H1 (cell line): ENCODE data around the gene MAP7D2. TPM values are rescaled to one million over a fixed set of nuclear protein-coding genes. Genes with fewer than 3 reads are reported as not detected.

Source experiments
- CTCF ChIA-PET: fragments of 300-600 bp; sonication (Branson Sonifier 250); formaldehyde crosslinking; loops from one replicate; lab custom pipeline; 2021; ENCODE audit not compliant: partially characterized antibody; lab: Charles Lee
- POLR2A ChIA-PET: fragments of 300-600 bp; sonication (Branson Sonifier 250); formaldehyde crosslinking; loops from one replicate; lab custom pipeline; 2021; ENCODE audit warnings: inconsistent platforms; ENCODE audit not compliant: partially characterized antibody; lab: Charles Lee
- DNase-seq, 2 experiments: peaks; one replicate each; pipeline versions ENCODE4 v3.0.0 to v3.0.0-alpha.2; 2010 to 2022; ENCODE audit warnings: low spot score in 2 of 2, low read depth in 1 of 2, mixed read lengths in 1 of 2
- FAIRE-seq: peaks from 2 replicates; lab custom pipeline; 2011; peaks lifted over from hg19 to GRCh38; lab: Jason Lieb, UNC
- H2AFZ ChIP-seq: 2 replicates; pipeline ENCODE4 v1.8.1; 2012; ENCODE audit warnings: low read length, inconsistent platforms
- H2AK5ac ChIP-seq: 2 replicates; pipeline ENCODE4 v1.6.1; 2013; ENCODE audit warnings: low read depth, low read length
- H2BK120ac ChIP-seq: replicated peaks from 2 replicates; pipeline ENCODE3; 2013; ENCODE audit warnings: low read depth, low read length, inconsistent platforms
- H2BK12ac ChIP-seq: 2 replicates; pipeline ENCODE4 v1.6.1; 2013; ENCODE audit warnings: low read depth, low read length
- H2BK15ac ChIP-seq: 2 replicates; pipeline ENCODE4 v1.6.1; 2013; ENCODE audit warnings: low read length
- H2BK20ac ChIP-seq: 2 replicates; pipeline ENCODE4 v1.6.1; 2013; ENCODE audit warnings: low read length
- H2BK5ac ChIP-seq: 2 replicates; pipeline ENCODE4 v1.6.1; 2013; ENCODE audit warnings: low read depth, low read length
- H3K14ac ChIP-seq: 2 replicates; pipeline ENCODE4 v1.6.1; 2013; ENCODE audit warnings: inconsistent platforms; ENCODE audit not compliant: insufficient read length
- H3K18ac ChIP-seq: 2 replicates; pipeline ENCODE4 v1.6.1; 2013; ENCODE audit warnings: low read length; ENCODE audit errors: extremely low read depth
- H3K23ac ChIP-seq: 2 replicates; pipeline ENCODE4 v1.6.1; 2013; ENCODE audit warnings: inconsistent platforms; ENCODE audit not compliant: insufficient read length
- H3K23me2 ChIP-seq: 2 replicates; pipeline ENCODE4 v1.6.1; 2013; ENCODE audit warnings: low read depth, low read length
- H3K27ac ChIP-seq: 2 replicates; pipeline ENCODE4 v1.6.1; 2011; ENCODE audit warnings: low read depth, low read length, inconsistent platforms
- H3K27me3 ChIP-seq, 4 experiments: replicated peaks in 1 of 4; 1 replicate in 1 of 4; 2 replicates in 3 of 4; pipeline versions ENCODE4 v1.6.1 to v1.8.1; 2011 to 2013; ENCODE audit warnings: low read length in 3 of 4, mild to moderate bottlenecking in 3 of 4, inconsistent platforms in 2 of 4, mixed read lengths in 2 of 4, moderate library complexity in 1 of 4; ENCODE audit not compliant: control insufficient read depth in 3 of 4, insufficient read depth in 3 of 4; ENCODE audit errors: extremely low read depth in 1 of 4
- H3K36me3 ChIP-seq, 4 experiments: 2 replicates each; pipeline versions ENCODE4 v1.6.1 to v1.8.1; 2011 to 2013; ENCODE audit warnings: mild to moderate bottlenecking in 4 of 4, low read length in 3 of 4, moderate library complexity in 2 of 4, control low read depth in 1 of 4, inconsistent platforms in 1 of 4; ENCODE audit not compliant: insufficient read depth in 4 of 4, control insufficient read depth in 2 of 4
- H3K4ac ChIP-seq: replicated peaks from 2 replicates; pipeline ENCODE3; 2013; ENCODE audit warnings: low read length, low read depth, mixed read lengths, inconsistent platforms; ENCODE audit not compliant: insufficient read length
- H3K4me1 ChIP-seq, 4 experiments: replicated peaks in 1 of 4; 1 replicate in 1 of 4; 2 replicates in 3 of 4; pipeline versions ENCODE4 v1.6.1 to v1.8.1; 2011 to 2013; ENCODE audit warnings: low read length in 3 of 4, inconsistent platforms in 2 of 4, mixed read lengths in 1 of 4; ENCODE audit not compliant: insufficient read depth in 4 of 4, control insufficient read depth in 3 of 4
- H3K4me2 ChIP-seq, 2 experiments: 2 replicates each; pipeline versions ENCODE4 v1.6.1 to v1.8.1; 2011 to 2013; ENCODE audit warnings: low read depth in 2 of 2, low read length in 2 of 2, control low read depth in 1 of 2, inconsistent platforms in 1 of 2, mild to moderate bottlenecking in 1 of 2; ENCODE audit not compliant: insufficient read depth in 1 of 2
- H3K4me3 ChIP-seq, 4 experiments: fragments of 200-600, 300-600 bp in 1 of 4; sonication (generic), shearing (Covaris generic), sonication (Bioruptor Twin) in 1 of 4; 2 replicates each; pipeline versions ENCODE4 v1.5.1 to v1.8.1; 2011 to 2016; ENCODE audit warnings: low read length in 4 of 4, low read depth in 3 of 4, control low read depth in 2 of 4, inconsistent platforms in 2 of 4, mild to moderate bottlenecking in 2 of 4, mixed read lengths in 1 of 4, moderate library complexity in 1 of 4; ENCODE audit not compliant: insufficient read depth in 2 of 4; ENCODE audit errors: extremely low read depth in 1 of 4
- H3K56ac ChIP-seq: replicated peaks from 2 replicates; pipeline ENCODE3; 2013; ENCODE audit warnings: low read depth, mild to moderate bottlenecking, mixed read lengths, low read length, inconsistent platforms; ENCODE audit not compliant: insufficient read length
- H3K79me1 ChIP-seq: 2 replicates; pipeline ENCODE4 v1.6.1; 2013; ENCODE audit warnings: low read depth, low read length, control low read depth
- H3K79me2 ChIP-seq, 2 experiments: 2 replicates each; pipeline versions ENCODE4 v1.6.1 to v1.8.1; 2012 to 2013; ENCODE audit warnings: low read length in 2 of 2, mild to moderate bottlenecking in 2 of 2, inconsistent platforms in 1 of 2; ENCODE audit not compliant: insufficient read depth in 2 of 2, control insufficient read depth in 1 of 2
- H3K9ac ChIP-seq, 4 experiments: replicated peaks in 1 of 4; 1 replicate in 1 of 4; 2 replicates in 3 of 4; pipeline versions ENCODE4 v1.6.1 to v1.8.1; 2011 to 2013; ENCODE audit warnings: low read depth in 3 of 4, low read length in 3 of 4, control low read depth in 2 of 4, mild to moderate bottlenecking in 2 of 4, moderate library complexity in 2 of 4, inconsistent platforms in 1 of 4; ENCODE audit errors: extremely low read depth in 1 of 4
- H3K9me3 ChIP-seq, 2 experiments: 2 replicates each; pipeline versions ENCODE4 v1.6.1 to v1.8.1; 2012 to 2013; ENCODE audit warnings: mild to moderate bottlenecking in 2 of 2, moderate library complexity in 2 of 2, control low read depth in 1 of 2, inconsistent platforms in 1 of 2, low read depth in 1 of 2, low read length in 1 of 2, mixed read lengths in 1 of 2; ENCODE audit not compliant: insufficient read depth in 2 of 2
- H4K20me1 ChIP-seq, 2 experiments: replicated peaks in 1 of 2; 2 replicates each; pipeline versions ENCODE3 to v1.8.1; 2011 to 2013; ENCODE audit warnings: inconsistent platforms in 2 of 2, low read length in 2 of 2, mild to moderate bottlenecking in 1 of 2; ENCODE audit not compliant: insufficient read depth in 2 of 2, control insufficient read depth in 1 of 2
- H4K5ac ChIP-seq: 2 replicates; pipeline ENCODE4 v1.6.1; 2013; ENCODE audit warnings: low read length, low read depth, mixed read lengths, inconsistent platforms; ENCODE audit not compliant: insufficient read length
- H4K8ac ChIP-seq: 2 replicates; pipeline ENCODE4 v1.8.0; 2013; ENCODE audit warnings: mild to moderate bottlenecking, moderate library complexity, low read length, inconsistent platforms; ENCODE audit not compliant: insufficient read depth; ENCODE audit errors: extremely low read depth
- H4K91ac ChIP-seq: replicated peaks from 2 replicates; pipeline ENCODE3; 2013; ENCODE audit warnings: low read length, mixed read lengths, inconsistent platforms; ENCODE audit not compliant: insufficient read length
- CBX8 ChIP-seq: fragments of 300-800, 300-1000 bp; sonication (generic); IDR thresholded peaks from 2 replicates; pipeline ENCODE4 v1.7.1; 2016; ENCODE audit warnings: low read depth, low read length, borderline replicate concordance
- CREB1 ChIP-seq: IDR thresholded peaks from 2 replicates; pipeline ENCODE4 v1.6.1; 2012; ENCODE audit warnings: inconsistent platforms
- JUN ChIP-seq: IDR thresholded peaks from 2 replicates; pipeline ENCODE4 v1.6.1; 2011; ENCODE audit warnings: low read depth, mild to moderate bottlenecking, improper control_type of control experiment, low read length
- KDM5A ChIP-seq: fragments of 200-600 bp; IDR thresholded peaks from 2 replicates; pipeline ENCODE4 v1.7.1; 2012; ENCODE audit warnings: mild to moderate bottlenecking, low read length, inconsistent platforms, mixed read lengths
- RBBP5 ChIP-seq: IDR thresholded peaks from 2 replicates; pipeline ENCODE4 v1.7.1; 2012; ENCODE audit warnings: low read depth, mild to moderate bottlenecking, inconsistent platforms, low read length, moderate library complexity, borderline replicate concordance
- SIRT6 ChIP-seq: IDR thresholded peaks from one replicate; pipeline ENCODE4 v1.7.1; 2012; ENCODE audit warnings: low read length, inconsistent platforms
- SIX5 ChIP-seq: IDR thresholded peaks from 2 replicates; pipeline ENCODE4 v1.6.1; 2011; ENCODE audit warnings: mild to moderate bottlenecking, low read depth, low read length
- SP1 ChIP-seq: IDR thresholded peaks from 2 replicates; pipeline ENCODE4 v1.6.1; 2011; ENCODE audit warnings: low read depth, low read length
- YY1 ChIP-seq: IDR thresholded peaks from 2 replicates; pipeline ENCODE4 v1.6.1; 2011; ENCODE audit warnings: low read depth, mild to moderate bottlenecking, low read length
- WGBS, 2 experiments: shearing (Covaris generic) in 1 of 2; methylation state at CpG; one replicate each; pipeline versions ENCODE4 v1.1.6 to v1.1.7; 2013 to 2015; ENCODE audit warnings: low lambda C conversion rate in 2 of 2, mixed read lengths in 2 of 2, inconsistent platforms in 1 of 2, low coverage in 1 of 2, missing lambda C conversion rate in 1 of 2; ENCODE audit not compliant: insufficient replicate concordance in 2 of 2, insufficient coverage in 1 of 2, insufficient read length in 1 of 2; ENCODE audit errors: extremely low coverage in 1 of 2, missing lambda C conversion rate in 1 of 2; 5-methylcytosine and 5-hydroxymethylcytosine counted together
- polyA plus RNA-seq, 7 experiments: library from polyadenylated mRNA; depleted of rRNA in 3 of 7; stranded (reverse) in 5 of 7; unstranded in 2 of 7; fragments of >200 nt in 5 of 7; fragments of 200-250 nt in 2 of 7; gene quantifications; 1 replicate in 5 of 7; 2 replicates in 1 of 7; 4 replicates in 1 of 7; pipeline versions ENCODE4 v1.2.1 to v1.2.3, GENCODE V29; 2011 to 2013; ENCODE audit warnings: missing spikeins in 2 of 7, mixed read lengths in 2 of 7
- total RNA-seq: library from RNA; stranded (reverse); fragmentation: NEBNext Ultra II Directional; extraction: Animal tissue kit (Norgen Biotek cat#: 25700); gene quantifications from 2 replicates; pipeline ENCODE4 v1.2.1, GENCODE V29; 2021

Gene MAP7D2
- total and polyA plus RNA-seq, 2 of the 8 experiments (the other 6 are each of a cell fraction or from before 2014, with no cell fraction given): 0.65 to 0.83 TPM

DNA sequence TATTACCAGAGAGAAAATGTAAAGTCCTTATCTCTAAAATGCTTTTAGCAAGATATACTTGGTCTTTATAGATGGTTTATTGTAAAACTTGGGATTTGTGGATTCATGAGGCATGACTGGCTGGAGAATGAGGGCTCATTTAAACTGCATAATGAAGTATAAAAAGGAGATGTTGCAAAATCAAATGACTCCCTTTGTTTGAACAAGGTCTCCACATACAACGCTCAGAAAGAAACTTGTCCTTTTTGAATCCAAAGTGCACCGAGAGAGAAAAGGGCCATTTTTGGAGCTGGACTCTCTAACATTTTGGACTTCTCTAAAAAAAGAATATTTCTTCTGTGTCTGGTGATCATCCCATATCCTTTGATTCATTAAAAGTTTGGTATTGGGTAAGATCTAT, 32.6 kb upstream of the MAP7D2 start:
- no peak overlapping the region for H2BK12ac ChIP-seq
- no peak overlapping the region for H2BK20ac ChIP-seq
- no peak overlapping the region for H3K18ac ChIP-seq
- H3K79me2 ChIP-seq: no peaks in the 10 kb centered on the region
- H3K14ac ChIP-seq: no peak overlapping the region
- H2BK5ac ChIP-seq: no peak overlapping the region
- no peak overlapping the region for H3K4me3 ChIP-seq
- H3K4me1 ChIP-seq: no peaks in the 10 kb centered on the region
- H3K56ac ChIP-seq: no peak overlapping the region
- H3K4ac ChIP-seq: no peak overlapping the region
- peaks cover 0 to 4% (median 2%) of the 10 kb centered on the region in 4 experiments; a peak in 3 of 8 replicates for H3K36me3 ChIP-seq
- no peaks in the 10 kb centered on the region for H3K23me2 ChIP-seq
- no peak overlapping the region for H3K4me2 ChIP-seq
- H2BK15ac ChIP-seq: no peak overlapping the region
- H2AK5ac ChIP-seq: no peak overlapping the region
- WGBS, 2 experiments: 75% methylated on average over 1 of the region's 2 CpGs; no CpG with 5 or more reads in 1 of the 2 experiments
- H3K79me1 ChIP-seq: no peaks in the 10 kb centered on the region
- no peak overlapping the region for H3K27ac ChIP-seq
- POLR2A ChIA-PET: no interaction called here
- no peak overlapping the region for H3K9ac ChIP-seq
- H4K5ac ChIP-seq: no peak overlapping the region
- H4K20me1 ChIP-seq: no peaks in the 10 kb centered on the region
- H2AFZ ChIP-seq: no peak overlapping the region
- no peak overlapping the region for H4K91ac ChIP-seq
- H3K27me3 ChIP-seq: no peaks in the 10 kb centered on the region
- H3K9me3 ChIP-seq: no peaks in the 10 kb centered on the region
- H3K23ac ChIP-seq: no peak overlapping the region
- H4K8ac ChIP-seq: no peak overlapping the region
- TF ChIP-seq YY1 (no peak), SIRT6 (no peak), JUN (no peak), SIX5 (no peak), CREB1 (no peak), CBX8 (no peak), SP1 (no peak), KDM5A (no peak), RBBP5 (no peak)
- TF ChIP-seq, all 59 proteins: peak for 0
- H2BK120ac ChIP-seq: no peak overlapping the region
- no peak for FAIRE-seq
- CTCF ChIA-PET: no interaction called here
- DNase-seq: no peak
